GM19193 (cell line): ENCODE results near the gene SLC6A6.

Experiments used
- POLR2A ChIP-seq: IDR thresholded peaks from 4 replicates; pipeline ENCODE4 v1.6.1; 2011; ENCODE audit not compliant: insufficient read depth, insufficient read length; ENCODE audit errors: extremely low read depth

Gene SLC6A6

GRCh38 chr3:14494279-14494972 is 92.0 kb downstream of the SLC6A6 start:
- TF ChIP-seq POLR2A = no peak

GRCh38 chr3:14494973-14495300 is 92.5 kb downstream of the SLC6A6 start:
- no peak for TF ChIP-seq POLR2A

- no peak for TF ChIP-seq POLR2A
Observed at GRCh38 chr3:14496351-14496750, 93.9 kb downstream of the SLC6A6 start.

GRCh38 chr3:14497321-14497720 is 94.9 kb downstream of the SLC6A6 start:
- no peak for TF ChIP-seq POLR2A

GRCh38 chr3:14502472-14502871 is 100.1 kb downstream of the SLC6A6 start:
- TF ChIP-seq POLR2A = no peak

- no peak for TF ChIP-seq POLR2A
Observed at GRCh38 chr3:14503033-14503705, 100.8 kb downstream of the SLC6A6 start.

- TF ChIP-seq POLR2A = no peak
Observed at GRCh38 chr3:14503706-14504065, 101.3 kb downstream of the SLC6A6 start.

GRCh38 chr3:14505001-14505802 is 102.8 kb downstream of the SLC6A6 start:
- no peak for TF ChIP-seq POLR2A

GRCh38 chr3:14505803-14506500 is 103.5 kb downstream of the SLC6A6 start:
- no peak for TF ChIP-seq POLR2A

- TF ChIP-seq POLR2A = no peak
Observed at GRCh38 chr3:14506626-14507304, 104.4 kb downstream of the SLC6A6 start.

- no peak for TF ChIP-seq POLR2A
Observed at GRCh38 chr3:14507305-14507741, 104.9 kb downstream of the SLC6A6 start.

- no peak for TF ChIP-seq POLR2A
Observed at GRCh38 chr3:14507757-14508504, 105.5 kb downstream of the SLC6A6 start.

GRCh38 chr3:14508505-14508819 is 106.1 kb downstream of the SLC6A6 start:
- no peak for TF ChIP-seq POLR2A

GRCh38 chr3:14508966-14509795 is 106.8 kb downstream of the SLC6A6 start:
- no peak for TF ChIP-seq POLR2A

- no peak for TF ChIP-seq POLR2A
Observed at GRCh38 chr3:14509796-14510100, 107.3 kb downstream of the SLC6A6 start.
